IPS-20b (cell line): ENCODE data around the gene XYLT1.

Source experiments
- H3K27ac ChIP-seq: one replicate; pipeline ENCODE4 v1.5.1; 2013; ENCODE audit warnings: low read length
- H3K27me3 ChIP-seq: 2 replicates; pipeline ENCODE4 v1.6.1; 2013; ENCODE audit warnings: mild to moderate bottlenecking, low read length, inconsistent platforms; ENCODE audit not compliant: insufficient read depth
- H3K36me3 ChIP-seq: 2 replicates; pipeline ENCODE4 v1.6.1; 2013; ENCODE audit warnings: low read depth, mild to moderate bottlenecking, inconsistent platforms, low read length, moderate library complexity; ENCODE audit not compliant: insufficient read depth
- H3K4me1 ChIP-seq: 2 replicates; pipeline ENCODE4 v1.6.1; 2013; ENCODE audit warnings: mild to moderate bottlenecking, control low read depth, inconsistent platforms, low read length, moderate library complexity; ENCODE audit not compliant: insufficient read depth
- H3K4me3 ChIP-seq: 2 replicates; pipeline ENCODE4 v1.5.1; 2013; ENCODE audit warnings: mild to moderate bottlenecking, low read length, inconsistent platforms
- H3K9ac ChIP-seq: 2 replicates; pipeline ENCODE4 v1.6.1; 2013; ENCODE audit warnings: low read depth, mild to moderate bottlenecking, inconsistent platforms, low read length, moderate library complexity
- H3K9me3 ChIP-seq: 2 replicates; pipeline ENCODE4 v1.6.1; 2013; ENCODE audit warnings: mild to moderate bottlenecking, low read depth, low read length, inconsistent platforms; ENCODE audit not compliant: insufficient read depth

XYLT1 gene

DNA sequence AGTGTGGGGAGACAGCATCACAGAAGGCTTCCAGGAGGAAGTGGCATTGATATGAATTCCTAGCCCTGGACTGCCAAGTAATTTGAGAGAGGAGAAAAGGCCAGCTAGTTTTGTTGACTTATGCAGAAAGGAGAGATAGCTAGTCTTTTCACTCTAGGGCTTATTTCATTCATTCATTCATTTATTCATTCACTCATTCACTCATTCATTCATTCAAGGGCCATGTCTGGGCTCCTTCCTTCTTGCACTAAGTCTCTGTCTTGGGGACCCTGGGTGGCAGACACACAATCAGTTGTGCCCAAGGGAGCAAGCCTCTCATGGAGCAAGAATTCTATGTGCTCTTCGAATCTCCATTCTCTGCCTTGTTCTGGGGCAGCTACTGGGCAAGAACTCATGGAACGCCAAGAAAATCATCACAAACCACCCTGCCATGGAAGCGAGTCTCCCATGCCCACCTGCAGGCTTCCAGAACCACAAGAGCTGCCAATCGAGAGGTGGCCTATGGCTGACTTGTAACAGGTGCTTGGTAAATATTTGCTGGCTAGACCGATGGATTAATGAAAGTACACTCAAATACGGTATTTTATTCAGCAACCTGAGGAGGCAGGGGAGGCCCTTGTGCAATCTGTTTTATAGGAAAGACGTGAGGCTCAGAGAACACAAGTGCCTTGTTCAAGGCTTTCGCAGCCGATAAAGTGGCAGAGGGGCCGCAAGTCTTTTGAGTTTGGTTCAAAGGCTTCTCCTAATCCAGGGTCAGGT, 223.6 kb downstream of the XYLT1 start:
- Histone ChIP-seq H3K27me3 (no peaks in the 10 kb centered on the region), H3K36me3 (no peaks in the 10 kb centered on the region), H3K4me1 (no peaks in the 10 kb centered on the region), H3K27ac (no peak overlapping the region), H3K9me3 (no peaks in the 10 kb centered on the region), H3K9ac (no peak overlapping the region), H3K4me3 (no peak overlapping the region)

DNA sequence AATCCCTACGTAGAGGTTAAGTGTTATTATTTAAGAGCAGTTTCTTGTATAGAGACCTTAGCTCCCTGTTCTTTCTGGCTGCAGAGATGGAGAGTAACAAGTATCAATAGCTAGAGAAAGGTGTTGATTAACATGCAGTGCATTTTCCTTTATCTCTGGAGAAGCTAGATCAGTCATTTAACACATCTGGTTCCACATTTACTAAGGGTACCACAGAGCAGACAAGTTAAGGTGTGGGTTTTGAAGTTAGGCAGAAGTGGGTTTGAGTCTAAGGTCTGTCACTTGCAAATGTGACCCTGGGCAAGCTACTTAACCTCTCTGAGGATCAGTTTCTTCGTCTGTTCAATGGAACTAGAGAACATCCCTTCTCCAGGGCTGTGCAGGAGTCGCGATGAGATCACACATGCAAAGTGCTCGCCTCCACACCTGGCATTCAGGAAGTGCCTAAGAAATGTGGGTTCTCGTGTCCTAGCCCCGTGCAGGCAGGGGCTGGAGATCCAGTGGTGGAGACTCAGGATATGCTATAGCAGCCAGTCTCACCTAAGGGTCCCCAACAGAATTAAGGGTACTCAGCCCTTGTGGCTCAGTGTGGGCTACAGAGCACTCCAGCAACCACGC, 224.4 kb downstream of the XYLT1 start:
- no peak overlapping the region for H3K9ac ChIP-seq
- no peaks in the 10 kb centered on the region for H3K36me3 ChIP-seq
- H3K4me3 ChIP-seq: no peak overlapping the region
- no peak overlapping the region for H3K27ac ChIP-seq
- no peaks in the 10 kb centered on the region for H3K27me3 ChIP-seq
- H3K4me1 ChIP-seq: no peaks in the 10 kb centered on the region
- no peaks in the 10 kb centered on the region for H3K9me3 ChIP-seq

DNA sequence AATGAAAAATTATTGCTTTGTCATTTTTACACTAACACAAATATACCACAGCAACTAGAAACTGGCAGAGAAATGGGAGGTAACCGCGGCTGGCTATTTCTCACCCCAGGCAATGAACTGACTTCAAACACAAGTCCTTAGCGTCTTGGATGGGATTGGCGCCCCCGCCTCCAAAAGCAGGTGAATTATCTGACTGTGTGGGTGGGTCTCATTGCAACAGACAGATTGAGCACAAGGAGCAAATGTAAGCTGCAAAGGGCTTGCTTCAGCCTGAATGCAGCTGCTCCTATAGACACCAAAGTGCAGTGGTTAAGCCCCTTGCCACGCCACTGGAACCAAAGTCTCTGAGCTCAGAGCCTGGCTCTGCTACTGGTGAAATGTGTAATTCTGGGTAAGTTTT, 225.0 kb downstream of the XYLT1 start:
- Histone ChIP-seq H3K4me1 (no peaks in the 10 kb centered on the region), H3K9me3 (no peaks in the 10 kb centered on the region), H3K27ac (no peak overlapping the region), H3K4me3 (no peak overlapping the region), H3K9ac (no peak overlapping the region), H3K36me3 (no peaks in the 10 kb centered on the region), H3K27me3 (no peaks in the 10 kb centered on the region)

DNA sequence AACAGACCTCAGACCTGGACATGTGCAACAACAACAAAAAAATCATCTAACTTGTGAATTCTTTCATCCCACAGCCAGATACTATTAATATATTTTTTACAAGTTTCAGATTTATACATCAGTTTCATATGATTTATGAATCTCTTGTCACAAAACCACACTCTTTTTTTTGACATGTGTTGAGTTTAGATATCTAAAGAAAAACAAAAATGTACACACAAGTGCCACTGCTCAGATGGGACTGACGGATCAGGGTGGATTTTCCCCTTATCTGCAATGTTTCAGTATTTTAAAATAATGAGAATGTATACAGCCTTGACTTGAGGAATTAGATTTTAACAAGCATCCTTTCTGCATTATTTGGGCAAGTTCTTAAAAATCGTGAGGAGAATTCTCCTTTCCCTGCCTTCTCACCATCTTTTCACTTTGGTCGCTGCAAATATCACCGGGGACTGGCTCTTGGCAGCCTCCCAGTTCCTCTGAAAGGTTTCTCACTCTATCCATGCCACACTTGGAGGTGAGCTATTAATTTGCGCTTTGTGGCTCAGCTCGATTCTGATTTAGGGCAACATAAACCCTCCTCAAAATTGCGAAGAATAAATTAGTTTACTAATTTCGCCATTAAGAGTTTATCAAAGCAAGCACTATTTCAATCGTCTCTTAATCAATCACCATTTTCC, 225.7 kb downstream of the XYLT1 start:
- H3K4me3 ChIP-seq: no peak overlapping the region
- no peaks in the 10 kb centered on the region for H3K4me1 ChIP-seq
- H3K36me3 ChIP-seq: no peaks in the 10 kb centered on the region
- H3K9ac ChIP-seq: no peak overlapping the region
- H3K9me3 ChIP-seq: no peaks in the 10 kb centered on the region
- H3K27me3 ChIP-seq: no peaks in the 10 kb centered on the region
- H3K27ac ChIP-seq: no peak overlapping the region

DNA sequence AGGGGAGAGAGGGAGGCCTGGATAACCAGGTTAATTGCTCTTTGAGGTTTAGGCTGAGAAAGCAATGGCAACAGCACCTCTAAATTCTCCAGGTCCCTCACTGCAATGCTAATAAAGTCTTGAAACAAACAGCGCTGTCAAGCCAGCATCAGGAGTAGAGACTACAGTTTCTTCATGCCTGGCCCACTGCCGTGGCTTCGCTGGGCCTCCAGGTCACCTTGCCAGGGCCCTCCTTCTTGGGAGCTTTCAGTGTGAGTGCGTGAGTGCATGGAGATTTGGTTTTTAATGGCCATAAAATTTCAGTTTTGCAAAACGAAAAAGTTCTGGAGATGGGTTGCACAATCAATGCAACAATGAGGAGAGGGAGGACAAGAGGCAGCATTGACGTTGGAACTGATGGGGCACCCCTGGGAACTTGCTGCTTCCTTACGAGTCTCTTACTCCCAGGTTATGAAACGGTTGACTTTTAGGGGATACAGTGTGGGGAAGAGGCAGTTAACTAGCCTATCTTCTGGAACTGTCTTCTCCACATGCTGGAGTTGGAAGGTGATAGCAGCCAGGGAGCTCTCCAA, 229.4 kb downstream of the XYLT1 start:
- Histone ChIP-seq H3K4me1 (no peaks in the 10 kb centered on the region), H3K36me3 (no peaks in the 10 kb centered on the region), H3K9me3 (no peaks in the 10 kb centered on the region)

DNA sequence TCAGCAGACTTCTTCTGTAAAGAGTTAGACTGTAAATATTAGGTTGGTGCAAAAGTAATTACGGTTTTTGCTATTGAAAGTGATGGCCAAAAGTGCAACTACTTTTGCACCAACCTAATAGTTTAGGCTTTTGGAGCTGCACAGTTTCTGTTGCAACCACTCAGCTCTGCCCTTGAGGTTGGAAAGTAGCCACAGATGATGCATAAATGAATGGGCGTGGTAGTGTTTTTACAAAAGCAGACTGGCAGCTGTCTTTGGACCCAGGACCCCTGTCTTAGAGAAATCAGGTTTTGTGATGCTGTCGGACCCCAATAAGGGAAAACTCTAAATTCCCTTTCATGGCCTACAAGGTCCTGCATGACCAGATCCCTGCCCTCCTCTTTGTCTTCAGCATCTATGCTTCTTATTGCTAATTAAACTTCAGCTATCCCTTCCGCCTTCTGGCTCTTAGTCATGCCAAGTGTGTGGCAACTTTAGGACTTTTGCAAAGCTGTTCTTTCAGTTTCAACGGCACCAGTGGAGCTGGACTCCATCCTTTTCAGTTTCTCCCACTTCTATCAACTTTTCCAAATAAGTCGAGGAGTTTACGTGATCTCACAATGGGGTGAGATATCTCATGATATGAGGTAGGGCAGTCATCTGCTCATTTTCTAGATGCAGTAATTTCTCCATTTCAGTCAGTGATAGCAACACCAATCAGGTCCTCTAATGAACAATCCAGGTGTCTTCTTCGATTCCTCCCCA, 232.3 kb downstream of the XYLT1 start:
- H3K27me3 ChIP-seq: no peaks in the 10 kb centered on the region
- no peaks in the 10 kb centered on the region for H3K9me3 ChIP-seq
- H3K27ac ChIP-seq: no peak overlapping the region
- no peaks in the 10 kb centered on the region for H3K4me1 ChIP-seq
- no peak overlapping the region for H3K9ac ChIP-seq
- H3K4me3 ChIP-seq: no peak overlapping the region
- H3K36me3 ChIP-seq: no peaks in the 10 kb centered on the region

More for the DNA sequence above, 229.4 kb downstream of the XYLT1 start:
- no peak overlapping the region for H3K9ac ChIP-seq
- H3K27me3 ChIP-seq: no peaks in the 10 kb centered on the region
- no peak overlapping the region for H3K4me3 ChIP-seq
- no peak overlapping the region for H3K27ac ChIP-seq

DNA sequence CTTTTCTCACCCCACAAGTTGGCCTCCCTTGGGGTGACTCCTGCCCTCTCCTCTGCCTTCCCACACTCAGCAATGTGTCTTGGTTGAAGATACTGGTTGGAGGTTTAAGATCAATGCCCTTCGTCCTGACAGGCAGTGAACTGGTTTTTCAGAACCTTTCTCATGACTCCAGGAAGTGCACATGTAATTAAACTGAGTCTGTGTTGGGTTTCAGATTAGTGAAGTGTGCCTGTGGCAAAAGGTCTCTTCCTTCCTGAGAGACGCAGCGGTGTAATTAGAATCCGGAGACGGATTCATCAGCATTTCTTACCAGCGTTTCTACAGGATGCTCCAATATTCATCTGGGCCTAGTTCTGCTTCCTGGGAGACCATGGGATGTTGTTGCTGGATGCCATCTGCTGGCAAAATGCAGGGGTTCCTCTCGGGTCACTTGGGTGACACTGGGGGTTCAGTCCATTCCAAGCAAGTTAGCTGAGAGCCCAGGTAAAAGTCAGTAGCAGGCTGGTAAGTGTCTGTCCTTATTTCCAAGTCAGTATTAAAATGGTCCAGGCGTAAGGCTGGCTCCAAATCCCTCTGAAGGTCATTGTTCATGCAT, 233.3 kb downstream of the XYLT1 start:
- Histone ChIP-seq H3K4me1 (no peaks in the 10 kb centered on the region), H3K27ac (no peak overlapping the region), H3K4me3 (no peak overlapping the region), H3K9ac (no peak overlapping the region), H3K27me3 (no peaks in the 10 kb centered on the region), H3K36me3 (no peaks in the 10 kb centered on the region), H3K9me3 (no peaks in the 10 kb centered on the region)

DNA sequence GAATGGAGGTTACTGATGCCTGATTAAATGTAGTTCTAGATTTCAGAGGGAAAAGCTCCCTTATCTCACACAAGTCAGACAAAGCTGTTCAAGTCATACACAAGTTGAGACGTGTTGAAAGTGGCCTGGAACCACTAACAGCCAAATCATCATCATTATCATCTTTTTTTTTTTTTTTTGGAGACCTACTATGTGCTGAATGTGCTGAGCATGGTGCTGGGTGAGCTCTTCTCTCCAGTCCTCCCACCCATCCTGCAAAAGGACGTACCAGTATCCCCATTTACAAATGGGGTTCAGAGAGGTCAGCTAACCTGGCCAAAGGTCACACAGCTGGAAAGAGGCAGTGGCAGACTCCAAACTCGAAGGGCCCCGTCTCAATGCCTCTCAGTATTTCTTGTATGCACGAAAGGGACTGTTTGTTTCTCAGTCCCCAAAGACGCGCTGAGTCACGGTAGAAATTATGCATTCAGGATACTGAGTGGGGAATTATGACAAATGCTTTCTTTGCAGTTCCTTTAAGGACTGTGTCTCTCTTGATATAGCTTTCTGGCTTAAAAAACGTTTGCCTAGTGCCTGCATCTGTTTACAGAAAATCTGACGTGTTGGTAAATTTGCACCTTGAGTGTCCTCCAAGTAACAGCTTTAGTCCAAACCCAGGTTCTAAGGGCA, 235.5 kb downstream of the XYLT1 start:
- Histone ChIP-seq H3K27me3 (no peaks in the 10 kb centered on the region), H3K4me3 (no peak overlapping the region), H3K9me3 (no peaks in the 10 kb centered on the region), H3K4me1 (no peaks in the 10 kb centered on the region), H3K9ac (no peak overlapping the region), H3K36me3 (no peaks in the 10 kb centered on the region), H3K27ac (no peak overlapping the region)

DNA sequence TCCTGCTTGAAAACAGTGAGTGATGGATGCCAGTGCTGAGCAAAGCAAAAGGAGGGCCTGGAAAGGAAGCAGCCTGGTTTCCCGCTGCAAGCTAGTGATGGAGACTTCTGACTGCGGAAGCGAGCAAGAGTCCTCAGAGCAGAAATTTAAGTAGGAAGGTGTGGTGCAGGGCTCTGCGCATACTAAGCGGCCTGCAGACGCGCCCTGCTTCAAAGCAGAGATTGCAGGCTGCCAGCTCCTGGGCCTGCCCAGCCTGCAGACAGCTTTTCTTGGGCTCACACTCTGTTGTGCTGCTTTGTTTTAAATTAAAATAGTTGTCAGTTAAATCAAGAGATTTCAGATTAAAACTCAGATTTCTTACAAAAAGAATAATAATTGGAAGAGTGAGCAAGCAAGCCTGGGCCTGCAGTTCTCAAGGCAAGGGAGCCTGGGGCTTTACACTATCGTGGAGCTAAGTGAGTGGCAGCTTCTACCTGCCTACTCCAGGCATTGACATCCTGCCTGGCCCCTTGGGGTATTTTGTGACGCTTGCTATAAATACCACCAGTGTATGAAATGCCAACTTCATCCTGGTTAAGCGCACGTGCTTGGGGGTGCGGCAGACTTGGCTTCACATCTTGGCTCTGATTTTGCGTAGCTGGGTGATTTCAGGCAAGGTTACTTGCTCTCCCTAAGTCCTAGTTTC, 237.3 kb downstream of the XYLT1 start:
- Histone ChIP-seq H3K4me3 (no peak overlapping the region), H3K27ac (no peak overlapping the region), H3K27me3 (no peaks in the 10 kb centered on the region), H3K9me3 (no peaks in the 10 kb centered on the region), H3K9ac (no peak overlapping the region), H3K36me3 (no peaks in the 10 kb centered on the region), H3K4me1 (no peaks in the 10 kb centered on the region)

DNA sequence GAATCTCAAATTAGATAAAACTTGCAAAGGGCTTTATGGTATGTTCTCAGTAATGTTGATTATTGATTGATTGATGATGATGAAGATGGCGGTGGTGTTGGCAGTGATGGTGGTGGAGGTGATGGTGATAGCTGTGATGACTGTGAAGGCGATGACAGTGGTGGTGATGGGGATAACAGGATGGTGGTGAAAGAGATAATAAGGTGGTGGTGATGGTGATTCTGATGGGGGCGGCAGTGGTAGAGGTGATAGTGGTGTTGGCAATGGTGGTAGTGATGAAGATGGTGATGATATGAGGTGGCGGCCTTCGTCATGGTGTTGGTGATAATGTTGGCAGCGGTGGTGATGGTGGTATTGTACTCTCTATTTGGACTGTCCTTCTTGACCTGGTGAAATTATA, 238.3 kb downstream of the XYLT1 start:
- no peak overlapping the region for H3K4me3 ChIP-seq
- no peaks in the 10 kb centered on the region for H3K4me1 ChIP-seq
- no peak overlapping the region for H3K27ac ChIP-seq
- H3K9ac ChIP-seq: no peak overlapping the region
- H3K27me3 ChIP-seq: no peaks in the 10 kb centered on the region
- no peaks in the 10 kb centered on the region for H3K9me3 ChIP-seq
- no peaks in the 10 kb centered on the region for H3K36me3 ChIP-seq
